ENCODE results near the gene WIZ.

The WIZ gene

DNA sequence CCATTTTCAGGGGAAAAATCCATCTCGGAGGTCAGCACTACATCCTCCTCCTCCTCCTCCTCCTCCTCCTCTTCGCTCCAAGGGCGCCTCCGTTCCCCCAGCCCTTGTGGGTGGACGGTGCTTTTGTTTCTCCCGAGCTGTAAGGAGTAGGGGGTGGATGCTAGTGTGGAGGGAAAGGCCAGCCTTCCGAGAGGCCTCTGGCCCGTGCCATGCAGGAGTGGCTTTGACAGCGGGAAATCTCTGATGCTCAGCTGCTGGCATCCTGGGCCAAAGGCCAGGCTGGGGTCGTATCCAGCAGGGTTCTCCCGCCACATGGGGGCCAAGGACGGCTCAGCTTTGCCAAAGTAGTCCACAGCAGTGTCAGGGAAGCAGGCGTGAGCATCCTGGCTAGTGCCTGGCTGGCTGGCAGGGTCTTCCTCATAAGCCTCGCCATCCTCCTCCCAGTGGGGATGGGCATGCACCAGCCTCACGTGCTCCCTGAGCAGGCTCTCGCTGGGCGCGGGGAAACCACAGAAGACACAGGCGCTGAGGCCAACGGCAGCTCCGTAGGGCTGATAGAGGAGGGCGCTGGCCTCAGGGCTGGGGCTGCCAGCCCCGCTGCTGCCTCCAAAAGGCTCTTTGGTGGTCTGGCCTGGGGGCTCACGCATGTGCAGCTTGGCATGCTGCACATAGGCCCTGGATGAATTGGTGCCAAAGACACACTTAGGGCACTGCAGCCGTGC lies 10.5 kb downstream of the WIZ start:
- TF ChIP-seq RAD21 (IDR thresholded peaks at IDR 0.05; ENCODE audit: low read depth), result no peak
- no peak for TF ChIP-seq EGR1 (IDR thresholded peaks at IDR 0.05)
- no peak for TF ChIP-seq ZBTB7A (IDR thresholded peaks at IDR 0.05; ENCODE audit: low read depth)

DNA sequence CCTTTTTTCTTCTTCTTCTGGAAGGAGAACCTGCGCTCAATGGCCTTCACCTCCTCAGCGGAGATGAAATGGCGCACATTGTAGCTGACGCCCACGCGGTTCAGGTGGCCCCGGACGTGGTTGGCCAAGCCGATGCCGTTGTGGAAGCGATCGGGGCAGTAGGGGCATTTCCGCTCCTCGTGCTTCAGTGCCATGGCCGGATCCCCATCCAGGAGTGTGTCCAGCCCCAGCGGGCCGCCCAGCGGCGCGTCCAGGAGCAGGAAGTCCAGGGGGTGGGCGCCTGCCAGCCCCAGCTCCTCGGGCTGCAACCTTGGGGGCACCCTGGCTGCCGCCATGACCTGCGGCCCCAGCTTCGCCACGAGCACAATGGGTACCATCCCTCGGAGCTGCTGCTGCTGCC lies 11.2 kb downstream of the WIZ start:
- TF ChIP-seq CEBPB (IDR thresholded peaks at IDR 0.05) (no peak), TCF12 (IDR thresholded peaks at IDR 0.05; ENCODE audit: low read depth) (no peak), YY1 (IDR thresholded peaks at IDR 0.05; ENCODE audit: low read depth) (no peak), TAF1 (IDR thresholded peaks at IDR 0.05; ENCODE audit: low read depth) (no peak), EGR1 (IDR thresholded peaks at IDR 0.05) (no peak), EP300 (IDR thresholded peaks at IDR 0.05; ENCODE audit: borderline replicate concordance) (no peak), TEAD4 (IDR thresholded peaks at IDR 0.05) (no peak), NFIC (IDR thresholded peaks at IDR 0.05) (no peak), CREB1 (IDR thresholded peaks at IDR 0.05; ENCODE audit: low read depth) (no peak)
- TF ChIP-seq, protein P1, sequence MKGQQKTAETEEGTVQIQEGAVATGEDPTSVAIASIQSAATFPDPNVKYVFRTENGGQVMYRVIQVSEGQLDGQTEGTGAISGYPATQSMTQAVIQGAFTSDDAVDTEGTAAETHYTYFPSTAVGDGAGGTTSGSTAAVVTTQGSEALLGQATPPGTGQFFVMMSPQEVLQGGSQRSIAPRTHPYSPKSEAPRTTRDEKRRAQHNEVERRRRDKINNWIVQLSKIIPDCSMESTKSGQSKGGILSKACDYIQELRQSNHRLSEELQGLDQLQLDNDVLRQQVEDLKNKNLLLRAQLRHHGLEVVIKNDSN (IDR thresholded peaks at IDR 0.05), result no peak
- TF ChIP-seq, protein P2, sequence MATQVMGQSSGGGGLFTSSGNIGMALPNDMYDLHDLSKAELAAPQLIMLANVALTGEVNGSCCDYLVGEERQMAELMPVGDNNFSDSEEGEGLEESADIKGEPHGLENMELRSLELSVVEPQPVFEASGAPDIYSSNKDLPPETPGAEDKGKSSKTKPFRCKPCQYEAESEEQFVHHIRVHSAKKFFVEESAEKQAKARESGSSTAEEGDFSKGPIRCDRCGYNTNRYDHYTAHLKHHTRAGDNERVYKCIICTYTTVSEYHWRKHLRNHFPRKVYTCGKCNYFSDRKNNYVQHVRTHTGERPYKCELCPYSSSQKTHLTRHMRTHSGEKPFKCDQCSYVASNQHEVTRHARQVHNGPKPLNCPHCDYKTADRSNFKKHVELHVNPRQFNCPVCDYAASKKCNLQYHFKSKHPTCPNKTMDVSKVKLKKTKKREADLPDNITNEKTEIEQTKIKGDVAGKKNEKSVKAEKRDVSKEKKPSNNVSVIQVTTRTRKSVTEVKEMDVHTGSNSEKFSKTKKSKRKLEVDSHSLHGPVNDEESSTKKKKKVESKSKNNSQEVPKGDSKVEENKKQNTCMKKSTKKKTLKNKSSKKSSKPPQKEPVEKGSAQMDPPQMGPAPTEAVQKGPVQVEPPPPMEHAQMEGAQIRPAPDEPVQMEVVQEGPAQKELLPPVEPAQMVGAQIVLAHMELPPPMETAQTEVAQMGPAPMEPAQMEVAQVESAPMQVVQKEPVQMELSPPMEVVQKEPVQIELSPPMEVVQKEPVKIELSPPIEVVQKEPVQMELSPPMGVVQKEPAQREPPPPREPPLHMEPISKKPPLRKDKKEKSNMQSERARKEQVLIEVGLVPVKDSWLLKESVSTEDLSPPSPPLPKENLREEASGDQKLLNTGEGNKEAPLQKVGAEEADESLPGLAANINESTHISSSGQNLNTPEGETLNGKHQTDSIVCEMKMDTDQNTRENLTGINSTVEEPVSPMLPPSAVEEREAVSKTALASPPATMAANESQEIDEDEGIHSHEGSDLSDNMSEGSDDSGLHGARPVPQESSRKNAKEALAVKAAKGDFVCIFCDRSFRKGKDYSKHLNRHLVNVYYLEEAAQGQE (IDR thresholded peaks at IDR 0.05; ENCODE audit: low read depth), result no peak

DNA sequence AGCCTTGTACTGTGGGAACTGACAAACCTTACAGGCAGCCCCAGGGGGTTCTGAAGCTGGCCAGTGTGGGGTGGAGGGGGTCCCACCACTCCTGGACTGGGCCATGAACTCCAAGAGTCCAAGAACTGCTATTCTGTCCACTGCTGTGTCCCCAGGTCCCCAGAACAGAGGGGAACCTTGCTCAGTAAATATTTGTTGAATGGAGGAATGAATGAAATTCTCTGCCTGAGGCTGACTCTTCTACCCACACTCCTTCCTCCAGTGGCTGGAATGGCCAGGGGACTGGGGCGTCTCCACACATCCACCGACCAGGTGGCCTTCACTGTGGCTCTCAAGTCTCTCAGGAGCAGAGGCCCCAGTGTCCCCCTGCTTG lies 11.6 kb downstream of the WIZ start:
- TF ChIP-seq, protein P3, sequence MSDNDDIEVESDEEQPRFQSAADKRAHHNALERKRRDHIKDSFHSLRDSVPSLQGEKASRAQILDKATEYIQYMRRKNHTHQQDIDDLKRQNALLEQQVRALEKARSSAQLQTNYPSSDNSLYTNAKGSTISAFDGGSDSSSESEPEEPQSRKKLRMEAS (IDR thresholded peaks at IDR 0.05), result no peak
- TF ChIP-seq ZBTB7A (IDR thresholded peaks at IDR 0.05; ENCODE audit: low read depth) (no peak), TAF1 (IDR thresholded peaks at IDR 0.05; ENCODE audit: low read depth) (no peak), EGR1 (IDR thresholded peaks at IDR 0.05) (no peak), RAD21 (IDR thresholded peaks at IDR 0.05; ENCODE audit: low read depth) (no peak), EP300 (IDR thresholded peaks at IDR 0.05; ENCODE audit: borderline replicate concordance) (no peak), NFIC (IDR thresholded peaks at IDR 0.05) (no peak), CEBPB (IDR thresholded peaks at IDR 0.05) (no peak), TCF12 (IDR thresholded peaks at IDR 0.05; ENCODE audit: low read depth) (no peak), CREB1 (IDR thresholded peaks at IDR 0.05; ENCODE audit: low read depth) (no peak), FOXM1 (IDR thresholded peaks at IDR 0.05; ENCODE audit: borderline replicate concordance, low read depth) (no peak), YY1 (IDR thresholded peaks at IDR 0.05; ENCODE audit: low read depth) (no peak), TEAD4 (IDR thresholded peaks at IDR 0.05) (no peak)
- TF ChIP-seq, protein P2 (IDR thresholded peaks at IDR 0.05; ENCODE audit: low read depth), result no peak
- TF ChIP-seq, protein P1 (IDR thresholded peaks at IDR 0.05), result no peak

DNA sequence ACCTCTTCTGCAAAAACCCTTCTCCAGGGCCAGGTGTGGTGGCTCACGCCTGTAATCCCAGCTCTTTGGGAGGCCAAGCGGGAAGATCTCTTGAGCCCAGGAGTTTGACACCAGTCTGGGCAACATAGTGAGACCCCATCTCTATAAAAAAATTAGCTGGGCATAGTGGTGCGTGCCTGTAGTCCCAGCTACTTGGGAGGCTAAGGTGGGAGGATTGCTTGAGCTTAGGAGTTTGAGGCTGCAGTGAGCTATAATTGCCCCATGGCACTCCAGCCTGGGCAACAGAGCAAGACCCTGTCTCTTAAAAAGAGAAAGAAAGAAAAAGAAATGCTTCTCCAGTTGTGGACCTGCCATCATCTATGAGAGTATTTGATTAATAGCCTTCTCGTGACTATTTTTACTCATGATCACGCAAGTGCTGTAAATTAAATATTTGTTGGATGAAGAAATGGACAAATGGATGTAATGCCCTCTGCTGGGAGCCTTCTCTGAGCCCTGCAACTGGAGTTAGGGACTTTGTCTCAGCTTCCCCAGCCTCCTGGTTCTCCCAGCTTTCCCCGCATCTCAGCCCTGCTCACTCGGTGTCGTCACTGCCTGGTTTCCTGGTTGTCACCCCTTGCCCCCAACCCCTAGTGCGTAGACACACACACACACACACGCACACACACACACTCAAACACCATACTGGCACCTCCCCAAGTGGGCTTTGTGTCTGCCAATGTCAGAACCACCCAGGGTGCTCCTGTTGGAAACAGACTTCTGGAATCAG lies 12.2 kb downstream of the WIZ start:
- TF ChIP-seq, protein P1 (IDR thresholded peaks at IDR 0.05), result no peak
- TF ChIP-seq ZBTB7A (IDR thresholded peaks at IDR 0.05; ENCODE audit: low read depth), result no peak
- TF ChIP-seq TEAD4 (IDR thresholded peaks at IDR 0.05), result no peak
- TF ChIP-seq, protein P2 (IDR thresholded peaks at IDR 0.05; ENCODE audit: low read depth), result no peak
